Testis (tissue), 2 donors: ENCODE measurements around the gene C14orf93.

Experiments used
- POLR2A ChIP-seq: fragments of 450-650 bp; IDR thresholded peaks from one replicate; pipeline ENCODE4 v1.6.1; 2017; ENCODE audit warnings: antibody characterized with exemption, mild to moderate bottlenecking, moderate library complexity
- TF ChIP-seq, protein P1 (sequence below), 3 experiments: fragments of 450-650 bp in 2 of 3; fragments of 200-600 bp in 1 of 3; sonication (generic) in 1 of 3; IDR thresholded peaks; one replicate each; pipeline ENCODE4 v1.5.1; 2016 to 2019; ENCODE audit warnings: antibody characterized with exemption in 3 of 3, mild to moderate bottlenecking in 2 of 3, moderate library complexity in 1 of 3

DNA sequence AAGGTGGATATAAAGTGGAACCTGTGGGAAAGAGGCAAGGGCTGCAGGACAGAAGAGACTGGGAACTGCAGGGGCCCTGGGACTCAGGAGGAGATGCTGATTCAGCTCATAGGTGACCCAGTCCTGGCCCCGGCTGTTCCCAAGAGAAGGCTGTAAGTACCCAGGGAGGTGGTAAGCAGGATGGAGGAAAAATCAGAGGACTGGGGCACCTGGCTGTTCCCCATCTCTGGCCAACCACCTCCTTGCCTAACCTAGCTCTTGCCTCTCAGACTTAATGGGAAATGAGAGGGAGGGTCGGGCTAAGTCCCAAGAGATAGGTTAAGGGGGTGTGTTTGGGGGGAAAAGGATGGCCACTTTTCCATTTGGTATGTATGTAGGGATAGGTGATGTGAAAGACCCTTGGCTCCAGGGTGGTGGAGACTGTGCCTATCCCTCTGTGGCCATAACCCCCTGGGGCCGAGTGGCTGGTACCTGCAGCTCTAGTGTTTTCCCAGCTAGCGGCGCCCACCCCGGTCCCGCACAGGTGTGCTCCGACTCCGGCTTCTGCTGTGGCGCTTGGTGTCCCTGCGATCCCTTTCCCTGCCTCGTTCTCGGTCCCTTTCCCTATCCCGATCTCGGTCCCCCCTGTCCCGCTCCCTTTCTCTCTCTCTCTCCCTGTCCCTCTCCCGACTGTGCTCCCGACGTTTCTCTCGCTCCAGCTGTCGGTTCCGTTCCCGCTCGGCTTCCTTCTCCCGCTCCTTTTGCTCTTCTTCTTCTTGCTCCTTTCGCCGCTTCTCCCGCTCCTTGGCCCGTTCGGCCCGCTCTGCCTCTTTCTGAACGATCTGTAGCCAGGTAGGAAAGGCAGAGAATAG, 48.9 kb upstream of the C14orf93 start:
- no peak for TF ChIP-seq POLR2A
- TF ChIP-seq, protein P1, sequence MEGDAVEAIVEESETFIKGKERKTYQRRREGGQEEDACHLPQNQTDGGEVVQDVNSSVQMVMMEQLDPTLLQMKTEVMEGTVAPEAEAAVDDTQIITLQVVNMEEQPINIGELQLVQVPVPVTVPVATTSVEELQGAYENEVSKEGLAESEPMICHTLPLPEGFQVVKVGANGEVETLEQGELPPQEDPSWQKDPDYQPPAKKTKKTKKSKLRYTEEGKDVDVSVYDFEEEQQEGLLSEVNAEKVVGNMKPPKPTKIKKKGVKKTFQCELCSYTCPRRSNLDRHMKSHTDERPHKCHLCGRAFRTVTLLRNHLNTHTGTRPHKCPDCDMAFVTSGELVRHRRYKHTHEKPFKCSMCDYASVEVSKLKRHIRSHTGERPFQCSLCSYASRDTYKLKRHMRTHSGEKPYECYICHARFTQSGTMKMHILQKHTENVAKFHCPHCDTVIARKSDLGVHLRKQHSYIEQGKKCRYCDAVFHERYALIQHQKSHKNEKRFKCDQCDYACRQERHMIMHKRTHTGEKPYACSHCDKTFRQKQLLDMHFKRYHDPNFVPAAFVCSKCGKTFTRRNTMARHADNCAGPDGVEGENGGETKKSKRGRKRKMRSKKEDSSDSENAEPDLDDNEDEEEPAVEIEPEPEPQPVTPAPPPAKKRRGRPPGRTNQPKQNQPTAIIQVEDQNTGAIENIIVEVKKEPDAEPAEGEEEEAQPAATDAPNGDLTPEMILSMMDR (IDR thresholded peaks at IDR 0.05), result no peak
